ENCODE data around the gene GMPPA. TPM values are rescaled to one million over a fixed set of nuclear protein-coding genes. Genes with fewer than 3 reads are reported as not detected.
A peak's percentile ranks its signal among the peaks of the same experiment; 100 is the strongest.

GMPPA gene
- polyA plus RNA-seq, 4 donors: 29.7 to 43.8 (median 32.7) TPM

GRCh38 chr2:219551441-219552381 lies 53.0 kb downstream of the GMPPA start:
- DNase-seq (ENCODE audit: low read depth in 4 of 4, low spot score in 3 of 4): no peak

- peak in 1 of 4 donors; percentile 75 for DNase-seq (ENCODE audit: low read depth in 4 of 4, low spot score in 3 of 4)
These were observed 53.9 kb downstream of the GMPPA start for GRCh38 chr2:219552382-219553167.

- DNase-seq (ENCODE audit: low read depth in 4 of 4, low spot score in 3 of 4): no peak
These were observed 54.4 kb downstream of the GMPPA start for GRCh38 chr2:219553168-219553417.

GRCh38 chr2:219553463-219553963 lies 54.8 kb downstream of the GMPPA start:
- DNase-seq (ENCODE audit: low read depth in 4 of 4, low spot score in 3 of 4): no peak

GRCh38 chr2:219554350-219554749 lies 55.7 kb downstream of the GMPPA start:
- no peak for DNase-seq (ENCODE audit: low read depth in 4 of 4, low spot score in 3 of 4)

GRCh38 chr2:219555956-219556355 lies 57.3 kb downstream of the GMPPA start:
- DNase-seq (ENCODE audit: low read depth in 4 of 4, low spot score in 3 of 4): no peak

- no peak for DNase-seq (ENCODE audit: low read depth in 4 of 4, low spot score in 3 of 4)
These were observed 57.7 kb downstream of the GMPPA start for GRCh38 chr2:219556413-219556812.

Other genes starting within 250 kb of the GMPPA start
- gene TUBA4B, start 245.6 kb upstream of the GMPPA start, polyA plus RNA-seq (ENCODE audit: insufficient read length in 4 of 4): under 1 TPM in 3 of 4 donors, not detected in 1; 0.46 to 0.69 (median 0.61) TPM
- 10 to 100 TPM in 3 of 4 donors, 1 to 10 TPM in 1; 3.4 to 53.8 (median 33.6) TPM for gene TUBA4A, start 245.0 kb upstream of the GMPPA start, polyA plus RNA-seq (ENCODE audit: insufficient read length in 4 of 4)
- 10 to 100 TPM; 52.1 to 80.6 (median 72.7) TPM for gene DNAJB2, start 219.5 kb upstream of the GMPPA start, polyA plus RNA-seq (ENCODE audit: insufficient read length in 4 of 4)
- gene PTPRN, start 189.5 kb upstream of the GMPPA start, polyA plus RNA-seq (ENCODE audit: insufficient read length in 4 of 4): under 1 TPM; 0.09 to 0.53 (median 0.20) TPM
- gene RESP18, start 166.1 kb upstream of the GMPPA start, polyA plus RNA-seq (ENCODE audit: insufficient read length in 4 of 4): not detected
- 10 to 100 TPM; 44.7 to 82.9 (median 57.8) TPM for gene DNPEP, start 111.0 kb upstream of the GMPPA start, polyA plus RNA-seq (ENCODE audit: insufficient read length in 4 of 4)
- 10 to 100 TPM in 2 of 4 donors, 1 to 10 TPM in 2; 5.5 to 10.4 (median 8.1) TPM for gene DES, start 80.5 kb upstream of the GMPPA start, polyA plus RNA-seq (ENCODE audit: insufficient read length in 4 of 4)
- 10 to 100 TPM in 3 of 4 donors, 1 to 10 TPM in 1; 9.7 to 18.0 (median 12.5) TPM for gene SPEG, start 64.0 kb upstream of the GMPPA start, polyA plus RNA-seq (ENCODE audit: insufficient read length in 4 of 4)
- under 1 TPM; 0.06 to 0.37 (median 0.19) TPM for gene ASIC4, start 15.6 kb downstream of the GMPPA start, polyA plus RNA-seq (ENCODE audit: insufficient read length in 4 of 4)
- gene CHPF, start 44.9 kb downstream of the GMPPA start, polyA plus RNA-seq (ENCODE audit: insufficient read length in 4 of 4): 10 to 100 TPM; 27.4 to 75.8 (median 33.2) TPM
- 1 to 10 TPM; 2.5 to 3.7 (median 2.9) TPM for gene TMEM198, start 45.1 kb downstream of the GMPPA start, polyA plus RNA-seq (ENCODE audit: insufficient read length in 4 of 4)
- 100 to 1,000 TPM; 104 to 200 (median 132) TPM for gene OBSL1, start 72.6 kb downstream of the GMPPA start, polyA plus RNA-seq (ENCODE audit: insufficient read length in 4 of 4)
- 1 to 10 TPM in 3 of 4 donors, under 1 TPM in 1; 0.86 to 1.9 (median 1.6) TPM for gene INHA, start 73.4 kb downstream of the GMPPA start, polyA plus RNA-seq (ENCODE audit: insufficient read length in 4 of 4)
- 10 to 100 TPM; 18.8 to 39.0 (median 24.4) TPM for gene STK11IP, start 99.0 kb downstream of the GMPPA start, polyA plus RNA-seq (ENCODE audit: insufficient read length in 4 of 4)
- gene SLC4A3, start 128.7 kb downstream of the GMPPA start, polyA plus RNA-seq (ENCODE audit: insufficient read length in 4 of 4): 10 to 100 TPM in 1 of 4 donors, 1 to 10 TPM in 3; 7.3 to 13.5 (median 8.5) TPM